ENCODE results near the gene TMEM109. TPM values are rescaled to one million over a fixed set of nuclear protein-coding genes. Genes with fewer than 3 reads are reported as not detected.

TMEM109 gene
- polyA plus RNA-seq, 1 experiment, result 70.0 TPM

- Histone ChIP-seq H3K4me3 (ENCODE audit: low read depth, low read length) (no peak overlapping the region), H3K27me3 (ENCODE audit: control insufficient read depth, insufficient read depth, low read length) (no peaks in the 10 kb centered on the region), H3K36me3 (ENCODE audit: control insufficient read depth, insufficient read depth, low read length) (peaks cover 16% of the 10 kb centered on the region)
- no peak for DNase-seq (ENCODE audit: low read depth)
- TF ChIP-seq, protein P1, sequence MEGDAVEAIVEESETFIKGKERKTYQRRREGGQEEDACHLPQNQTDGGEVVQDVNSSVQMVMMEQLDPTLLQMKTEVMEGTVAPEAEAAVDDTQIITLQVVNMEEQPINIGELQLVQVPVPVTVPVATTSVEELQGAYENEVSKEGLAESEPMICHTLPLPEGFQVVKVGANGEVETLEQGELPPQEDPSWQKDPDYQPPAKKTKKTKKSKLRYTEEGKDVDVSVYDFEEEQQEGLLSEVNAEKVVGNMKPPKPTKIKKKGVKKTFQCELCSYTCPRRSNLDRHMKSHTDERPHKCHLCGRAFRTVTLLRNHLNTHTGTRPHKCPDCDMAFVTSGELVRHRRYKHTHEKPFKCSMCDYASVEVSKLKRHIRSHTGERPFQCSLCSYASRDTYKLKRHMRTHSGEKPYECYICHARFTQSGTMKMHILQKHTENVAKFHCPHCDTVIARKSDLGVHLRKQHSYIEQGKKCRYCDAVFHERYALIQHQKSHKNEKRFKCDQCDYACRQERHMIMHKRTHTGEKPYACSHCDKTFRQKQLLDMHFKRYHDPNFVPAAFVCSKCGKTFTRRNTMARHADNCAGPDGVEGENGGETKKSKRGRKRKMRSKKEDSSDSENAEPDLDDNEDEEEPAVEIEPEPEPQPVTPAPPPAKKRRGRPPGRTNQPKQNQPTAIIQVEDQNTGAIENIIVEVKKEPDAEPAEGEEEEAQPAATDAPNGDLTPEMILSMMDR (IDR thresholded peaks at IDR 0.05; ENCODE audit: insufficient read depth, low read depth, low read length), result no peak
- ChIA-PET CTCF (interaction anchor here (0.8 to 1.6 kb wide), 4 partner anchors 8 to 46 kb away, joined by 3 to 5 read pairs (median 4); no protein-coding TSS in a partner anchor), POLR2A (no interaction called here)
Observed at GRCh38 chr11:60923800-60924109, 9.8 kb downstream of the TMEM109 start.

GRCh38 chr11:60924110-60924905, 10.3 kb downstream of the TMEM109 start, which contains the start of gene TMEM132A:
Gene TMEM132A, plus strand, starts transcription at chr11:60924460. Its CDS starts 174 bp downstream, at chr11:60924634.
- H3K36me3 ChIP-seq (ENCODE audit: control insufficient read depth, insufficient read depth, low read length), result peaks cover 17% of the 10 kb centered on the region
- H3K27me3 ChIP-seq (ENCODE audit: control insufficient read depth, insufficient read depth, low read length), result no peaks in the 10 kb centered on the region
- POLR2A ChIA-PET, result no interaction called here
- no peak for DNase-seq (ENCODE audit: low read depth)
- TF ChIP-seq, protein P1 (IDR thresholded peaks at IDR 0.05; ENCODE audit: insufficient read depth, low read depth, low read length), result 0 out of 2 replicates have a peak, but pooled peaks have one; percentile 4
- peak within 1 kb of the TSS; percentile 86 for H3K4me3 ChIP-seq (ENCODE audit: low read depth, low read length)
- CTCF ChIA-PET, result interaction anchor here (0.8 to 1.6 kb wide), 4 partner anchors 9 to 45 kb away, joined by 3 to 5 read pairs (median 4); no protein-coding TSS in a partner anchor

DNA sequence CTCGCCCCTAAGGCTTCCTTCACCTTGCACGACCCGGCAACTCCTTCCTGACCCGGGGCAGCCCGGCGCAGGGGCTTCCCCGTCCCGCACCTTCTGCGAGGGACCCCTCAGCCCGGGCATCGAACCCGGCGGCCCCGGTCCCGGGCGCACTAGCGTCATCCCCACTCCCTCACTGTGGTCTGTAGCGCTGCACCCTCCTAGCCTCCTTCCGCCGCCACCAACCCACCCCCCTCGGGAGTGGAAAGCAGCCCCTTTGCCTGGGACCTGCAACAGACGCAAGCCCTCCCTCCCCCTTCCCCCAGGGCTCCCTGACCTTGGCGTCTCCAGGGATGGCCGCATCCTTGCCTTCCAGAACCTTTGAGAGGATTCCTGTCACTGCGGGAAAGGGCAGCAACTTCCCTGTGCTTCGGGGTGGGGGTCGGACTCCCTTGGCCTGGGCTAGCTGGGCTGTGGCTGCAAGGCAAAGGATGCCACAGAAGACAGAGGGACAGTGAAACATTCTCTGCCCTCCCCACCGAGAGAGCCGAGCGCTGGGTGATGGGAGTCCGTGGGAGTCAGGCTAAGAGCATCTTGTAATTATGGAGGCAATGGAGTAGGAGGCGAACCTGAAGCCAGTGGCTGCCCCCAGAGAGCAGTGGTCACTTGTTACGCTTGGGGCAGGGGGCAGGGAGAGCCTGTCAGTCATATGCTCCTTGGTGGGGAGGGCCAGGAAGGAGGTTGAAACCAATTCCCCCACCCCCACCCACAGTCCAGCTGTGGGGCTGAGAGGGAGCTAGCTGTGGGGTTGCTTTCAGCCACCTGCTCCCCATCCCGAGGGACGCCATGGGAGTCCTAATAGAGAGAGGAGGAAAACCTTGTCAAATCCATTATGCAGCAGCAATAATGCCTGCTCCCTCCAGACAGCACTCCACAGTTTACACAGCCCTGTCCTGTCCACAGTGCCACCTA, 11.2 kb downstream of the TMEM109 start:
- no peaks in the 10 kb centered on the region for H3K27me3 ChIP-seq (ENCODE audit: control insufficient read depth, insufficient read depth, low read length)
- TF ChIP-seq, protein P1 (IDR thresholded peaks at IDR 0.05; ENCODE audit: insufficient read depth, low read depth, low read length), result 0 out of 2 replicates have a peak, but pooled peaks have one; percentile 1
- CTCF ChIA-PET, result interaction anchor here (0.9 kb wide), 1 partner anchor 45 kb away, joined by 3 read pairs; no protein-coding TSS in a partner anchor
- peaks cover 17% of the 10 kb centered on the region for H3K36me3 ChIP-seq (ENCODE audit: control insufficient read depth, insufficient read depth, low read length)
- no peak for DNase-seq (ENCODE audit: low read depth)
- POLR2A ChIA-PET, result no interaction called here
- H3K4me3 ChIP-seq (ENCODE audit: low read depth, low read length), result peak overlapping the region; percentile 86

- no peak overlapping the region for H3K4me3 ChIP-seq (ENCODE audit: low read depth, low read length)
- H3K36me3 ChIP-seq (ENCODE audit: control insufficient read depth, insufficient read depth, low read length), result peaks cover 14% of the 10 kb centered on the region
- no peak for DNase-seq (ENCODE audit: low read depth)
- CTCF ChIA-PET, result interaction anchor here (0.9 kb wide), 1 partner anchor 44 kb away, joined by 3 read pairs; no protein-coding TSS in a partner anchor
- POLR2A ChIA-PET, result no interaction called here
- TF ChIP-seq, protein P1 (IDR thresholded peaks at IDR 0.05; ENCODE audit: insufficient read depth, low read depth, low read length), result no peak
- no peaks in the 10 kb centered on the region for H3K27me3 ChIP-seq (ENCODE audit: control insufficient read depth, insufficient read depth, low read length)
Observed at GRCh38 chr11:60925868-60926267, 11.9 kb downstream of the TMEM109 start.

- no peak overlapping the region for H3K4me3 ChIP-seq (ENCODE audit: low read depth, low read length)
- ChIA-PET CTCF (no interaction called here), POLR2A (no interaction called here)
- TF ChIP-seq, protein P1 (IDR thresholded peaks at IDR 0.05; ENCODE audit: insufficient read depth, low read depth, low read length), result no peak
- DNase-seq (ENCODE audit: low read depth), result no peak
- no peaks in the 10 kb centered on the region for H3K27me3 ChIP-seq (ENCODE audit: control insufficient read depth, insufficient read depth, low read length)
- H3K36me3 ChIP-seq (ENCODE audit: control insufficient read depth, insufficient read depth, low read length), result peaks cover 13% of the 10 kb centered on the region
Observed at GRCh38 chr11:60926500-60926899, 12.5 kb downstream of the TMEM109 start.
